Breast epithelium (tissue), 3 donors: ENCODE results near the gene BET1L.
"Not testable (repeated sequence)": the region's sequence is repeated elsewhere in the genome, so short reads cannot be mapped to it uniquely, and the experiment has no call there.

Experiments used
- POLR2A ChIP-seq: fragments of 450-650 bp; IDR thresholded peaks from one replicate; pipeline ENCODE4 v1.6.1; 2016; ENCODE audit warnings: antibody characterized with exemption, mild to moderate bottlenecking, moderate library complexity
- POLR2AphosphoS5 ChIP-seq, 3 donors: sonication (generic); formaldehyde crosslinking; IDR thresholded peaks; one replicate each; pipeline ENCODE4 v1.6.1; 2017; ENCODE audit warnings: antibody characterized with exemption in 3 of 3
- TF ChIP-seq, protein P1 (sequence below), 3 donors: fragments of 450-650 bp; IDR thresholded peaks; one replicate each; pipeline ENCODE4 v1.5.1; 2016 to 2017; ENCODE audit warnings: antibody characterized with exemption in 3 of 3, mild to moderate bottlenecking in 3 of 3, moderate library complexity in 3 of 3

- not testable (repeated sequence) for TF ChIP-seq POLR2A; POLR2AphosphoS5 (IDR thresholded peaks at IDR 0.05)
- TF ChIP-seq, protein P1, sequence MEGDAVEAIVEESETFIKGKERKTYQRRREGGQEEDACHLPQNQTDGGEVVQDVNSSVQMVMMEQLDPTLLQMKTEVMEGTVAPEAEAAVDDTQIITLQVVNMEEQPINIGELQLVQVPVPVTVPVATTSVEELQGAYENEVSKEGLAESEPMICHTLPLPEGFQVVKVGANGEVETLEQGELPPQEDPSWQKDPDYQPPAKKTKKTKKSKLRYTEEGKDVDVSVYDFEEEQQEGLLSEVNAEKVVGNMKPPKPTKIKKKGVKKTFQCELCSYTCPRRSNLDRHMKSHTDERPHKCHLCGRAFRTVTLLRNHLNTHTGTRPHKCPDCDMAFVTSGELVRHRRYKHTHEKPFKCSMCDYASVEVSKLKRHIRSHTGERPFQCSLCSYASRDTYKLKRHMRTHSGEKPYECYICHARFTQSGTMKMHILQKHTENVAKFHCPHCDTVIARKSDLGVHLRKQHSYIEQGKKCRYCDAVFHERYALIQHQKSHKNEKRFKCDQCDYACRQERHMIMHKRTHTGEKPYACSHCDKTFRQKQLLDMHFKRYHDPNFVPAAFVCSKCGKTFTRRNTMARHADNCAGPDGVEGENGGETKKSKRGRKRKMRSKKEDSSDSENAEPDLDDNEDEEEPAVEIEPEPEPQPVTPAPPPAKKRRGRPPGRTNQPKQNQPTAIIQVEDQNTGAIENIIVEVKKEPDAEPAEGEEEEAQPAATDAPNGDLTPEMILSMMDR (IDR thresholded peaks at IDR 0.05) = not testable (repeated sequence)
Observed at GRCh38 chr11:220641-221215, 13.5 kb upstream of the BET1L start.
